OCI-LY1 (cell line): ENCODE results near the gene C9orf43.

Experiments
- H2AFZ ChIP-seq: fragments of 200-600 bp; sonication (generic), shearing (Covaris generic); 2 replicates; pipeline ENCODE4 v1.6.0; 2014; ENCODE audit warnings: antibody characterized with exemption, mild to moderate bottlenecking, low read length
- H3F3A ChIP-seq: fragments of 200-600 bp; sonication (generic), shearing (Covaris generic); 2 replicates; pipeline ENCODE4 v1.6.0; 2014; ENCODE audit warnings: mild to moderate bottlenecking, antibody characterized with exemption, low read length, moderate library complexity; ENCODE audit not compliant: insufficient read depth
- H3K27ac ChIP-seq: fragments of 200-600 bp; sonication (generic); 2 replicates; pipeline ENCODE4 v1.5.1; 2014; ENCODE audit warnings: low read length, mixed run types, mild to moderate bottlenecking, low read depth; ENCODE audit not compliant: poor library complexity, severe bottlenecking
- H3K27me3 ChIP-seq: fragments of 200-600 bp; sonication (generic); 2 replicates; pipeline ENCODE4 v1.6.0; 2014; ENCODE audit warnings: antibody characterized with exemption, mild to moderate bottlenecking, low read length, moderate library complexity; ENCODE audit not compliant: insufficient read depth
- H3K36me3 ChIP-seq: fragments of 200-600 bp; sonication (generic); 2 replicates; pipeline ENCODE4 v1.6.1; 2014; ENCODE audit warnings: mild to moderate bottlenecking, antibody characterized with exemption, low read length, moderate library complexity, mixed read lengths; ENCODE audit not compliant: insufficient read depth
- H3K4me1 ChIP-seq: fragments of 200-600 bp; sonication (generic); 2 replicates; pipeline ENCODE4 v1.5.1; 2014; ENCODE audit warnings: mild to moderate bottlenecking, low read length, moderate library complexity; ENCODE audit not compliant: insufficient read depth, severe bottlenecking
- H3K4me2 ChIP-seq: fragments of 200-600 bp; sonication (generic), shearing (Covaris generic); 2 replicates; pipeline ENCODE4 v1.6.1; 2014; ENCODE audit warnings: low read length
- H3K4me3 ChIP-seq: fragments of 200-600 bp; sonication (generic); 2 replicates; pipeline ENCODE4 v1.5.1; 2014; ENCODE audit warnings: low read length, low read depth, mild to moderate bottlenecking, mixed read lengths; ENCODE audit not compliant: poor library complexity, severe bottlenecking
- H3K79me2 ChIP-seq: fragments of 200-600 bp; shearing (Covaris generic); 2 replicates; pipeline ENCODE4 v1.6.1; 2016; ENCODE audit warnings: mixed run types, low read length, mixed read lengths; ENCODE audit not compliant: insufficient read depth
- H3K9ac ChIP-seq: fragments of 200-600 bp; sonication (generic), shearing (Covaris generic); 2 replicates; pipeline ENCODE4 v1.6.1; 2014; ENCODE audit warnings: mild to moderate bottlenecking, low read length, mixed read lengths
- H3K9me2 ChIP-seq: fragments of 200-600 bp; sonication (generic), shearing (Covaris generic); 2 replicates; pipeline ENCODE4 v1.6.1; 2014; ENCODE audit warnings: low read depth, mild to moderate bottlenecking, low read length, mixed read lengths
- H3K9me3 ChIP-seq: fragments of 200-600 bp; shearing (Covaris generic); 2 replicates; pipeline ENCODE4 v1.6.1; 2014; ENCODE audit warnings: low read length, mixed read lengths
- H4K20me1 ChIP-seq: fragments of 200-600 bp; sonication (generic), shearing (Covaris generic); 2 replicates; pipeline ENCODE4 v1.6.0; 2016; ENCODE audit warnings: mild to moderate bottlenecking, low read length; ENCODE audit not compliant: insufficient read depth
- CTCF ChIP-seq: fragments of 200-600 bp; sonication (generic), shearing (Covaris generic); IDR thresholded peaks from 2 replicates; pipeline ENCODE4 v1.5.1; 2017; ENCODE audit warnings: mild to moderate bottlenecking, antibody characterized with exemption, low read length, moderate library complexity, mixed read lengths
- EZH2 ChIP-seq: fragments of 200-600 bp; sonication (generic), shearing (Covaris generic); IDR thresholded peaks from 2 replicates; pipeline ENCODE4 v1.8.0; 2017; ENCODE audit warnings: borderline replicate concordance, mixed run types, mild to moderate bottlenecking, antibody characterized with exemption, low read length, moderate library complexity, mixed read lengths

The C9orf43 gene

GRCh38 chr9:113386571-113387393, 23.8 kb upstream of the C9orf43 start:
- no peak overlapping the region for H3K4me2 ChIP-seq
- TF ChIP-seq CTCF: no peak
- TF ChIP-seq EZH2: no peak
- no peaks in the 10 kb centered on the region for H3K79me2 ChIP-seq
- H3K4me1 ChIP-seq: no peaks in the 10 kb centered on the region
- H3K9me3 ChIP-seq: no peaks in the 10 kb centered on the region
- no peak overlapping the region for H3K4me3 ChIP-seq
- H2AFZ ChIP-seq: no peak overlapping the region
- no peak overlapping the region for H3K27ac ChIP-seq
- no peak overlapping the region for H3K9ac ChIP-seq
- no peaks in the 10 kb centered on the region for H3K27me3 ChIP-seq
- no peaks in the 10 kb centered on the region for H3F3A ChIP-seq
- no peaks in the 10 kb centered on the region for H3K9me2 ChIP-seq
- peaks cover 39% of the 10 kb centered on the region for H3K36me3 ChIP-seq
- no peaks in the 10 kb centered on the region for H4K20me1 ChIP-seq

- peaks cover 47% of the 10 kb centered on the region for H3K36me3 ChIP-seq
- H3K27ac ChIP-seq: no peak overlapping the region
Measured at GRCh38 chr9:113387560-113388230, 22.9 kb upstream of the C9orf43 start.

GRCh38 chr9:113388833-113389232, 21.7 kb upstream of the C9orf43 start:
- TF ChIP-seq EZH2: no peak
- no peak for TF ChIP-seq CTCF
- Histone ChIP-seq H3K9ac (no peak overlapping the region), H3K4me3 (no peak overlapping the region), H4K20me1 (no peaks in the 10 kb centered on the region), H3K79me2 (no peaks in the 10 kb centered on the region), H3F3A (no peaks in the 10 kb centered on the region), H3K4me2 (no peak overlapping the region), H3K4me1 (no peaks in the 10 kb centered on the region), H3K9me3 (no peaks in the 10 kb centered on the region), H3K27ac (no peak overlapping the region), H3K36me3 (peaks cover 56% of the 10 kb centered on the region), H3K9me2 (no peaks in the 10 kb centered on the region), H2AFZ (no peak overlapping the region), H3K27me3 (no peaks in the 10 kb centered on the region)

More at GRCh38 chr9:113387560-113388230, 22.9 kb upstream of the C9orf43 start:
- no peak overlapping the region for H3K9ac ChIP-seq
- TF ChIP-seq CTCF (no peak), EZH2 (no peak)
- no peaks in the 10 kb centered on the region for H3K9me2 ChIP-seq
- H4K20me1 ChIP-seq: no peaks in the 10 kb centered on the region
- no peaks in the 10 kb centered on the region for H3K9me3 ChIP-seq
- H3K27me3 ChIP-seq: no peaks in the 10 kb centered on the region
- no peaks in the 10 kb centered on the region for H3F3A ChIP-seq
- no peak overlapping the region for H3K4me2 ChIP-seq
- no peak overlapping the region for H3K4me3 ChIP-seq
- H3K4me1 ChIP-seq: no peaks in the 10 kb centered on the region
- no peak overlapping the region for H2AFZ ChIP-seq
- H3K79me2 ChIP-seq: no peaks in the 10 kb centered on the region
